Osteocyte (in vitro differentiated cells): ENCODE data around the gene RSPH1. TPM values are rescaled to one million over a fixed set of nuclear protein-coding genes. Genes with fewer than 3 reads are reported as not detected.

ENCODE experiments used
- DNase-seq: peaks from one replicate; pipeline ENCODE4 v3.0.0; 2021; ENCODE audit warnings: mixed read lengths; ENCODE audit not compliant: unreplicated experiment; ENCODE audit errors: extremely low spot score
- H3K27ac Mint-ChIP-seq: one replicate; pipeline ENCODE4 v1.8.0; 2021; ENCODE audit warnings: mild to moderate bottlenecking, mixed read lengths; ENCODE audit not compliant: unreplicated experiment
- H3K27me3 Mint-ChIP-seq: one replicate; pipeline ENCODE4 v1.8.0; 2021; ENCODE audit warnings: mixed read lengths; ENCODE audit not compliant: unreplicated experiment
- H3K36me3 Mint-ChIP-seq: one replicate; pipeline ENCODE4 v1.8.0; 2021; ENCODE audit warnings: mixed read lengths; ENCODE audit not compliant: unreplicated experiment
- H3K4me1 Mint-ChIP-seq: one replicate; pipeline ENCODE4 v1.8.0; 2021; ENCODE audit warnings: mixed read lengths; ENCODE audit not compliant: unreplicated experiment
- H3K4me3 Mint-ChIP-seq: one replicate; pipeline ENCODE4 v1.8.0; 2021; ENCODE audit warnings: mild to moderate bottlenecking, moderate library complexity, mixed read lengths; ENCODE audit not compliant: unreplicated experiment
- H3K9me3 Mint-ChIP-seq: one replicate; pipeline ENCODE4 v1.8.0; 2021; ENCODE audit warnings: mixed read lengths; ENCODE audit not compliant: unreplicated experiment
- CTCF ChIP-seq: fragments of 200-600 bp; sonication (generic); IDR thresholded peaks from 2 replicates; pipeline ENCODE4 v1.5.0; 2021; ENCODE audit warnings: antibody characterized with exemption, mild to moderate bottlenecking, moderate library complexity
- total RNA-seq: library from RNA; stranded (reverse); gene quantifications from 2 replicates; pipeline ENCODE4 v1.2.1, GENCODE V29; 2021

RSPH1 gene
- total RNA-seq, 1 donor from 2014 or later, result 0.19 TPM

GRCh38 chr21:42459082-42459460 is 37.0 kb downstream of the RSPH1 start:
- no peak overlapping the region for H3K27ac Mint-ChIP-seq
- no peak for DNase-seq
- peaks cover 10% of the 10 kb centered on the region for H3K4me1 Mint-ChIP-seq
- H3K36me3 Mint-ChIP-seq, result no peaks in the 10 kb centered on the region
- H3K27me3 Mint-ChIP-seq, result peaks cover 5% of the 10 kb centered on the region
- TF ChIP-seq CTCF, result no peak
- H3K4me3 Mint-ChIP-seq, result no peak overlapping the region
- no peaks in the 10 kb centered on the region for H3K9me3 Mint-ChIP-seq

- TF ChIP-seq CTCF, result no peak
- H3K4me3 Mint-ChIP-seq, result no peak overlapping the region
- no peak overlapping the region for H3K27ac Mint-ChIP-seq
- DNase-seq, result no peak
- peaks cover 16% of the 10 kb centered on the region for H3K4me1 Mint-ChIP-seq
- H3K9me3 Mint-ChIP-seq, result no peaks in the 10 kb centered on the region
- H3K27me3 Mint-ChIP-seq, result peaks cover 5% of the 10 kb centered on the region
- no peaks in the 10 kb centered on the region for H3K36me3 Mint-ChIP-seq
Observed at GRCh38 chr21:42456457-42456856, 39.6 kb downstream of the RSPH1 start.

GRCh38 chr21:42455754-42456440 is 40.1 kb downstream of the RSPH1 start:
- Mint-ChIP-seq H3K27me3 (peaks cover 2% of the 10 kb centered on the region), H3K36me3 (no peaks in the 10 kb centered on the region), H3K4me1 (peaks cover 16% of the 10 kb centered on the region), H3K4me3 (no peak overlapping the region), H3K27ac (no peak overlapping the region), H3K9me3 (no peaks in the 10 kb centered on the region)
- no peak for DNase-seq
- TF ChIP-seq CTCF, result no peak

- no peak overlapping the region for H3K27ac Mint-ChIP-seq
- no peaks in the 10 kb centered on the region for H3K9me3 Mint-ChIP-seq
Observed at GRCh38 chr21:42455196-42455595, 40.8 kb downstream of the RSPH1 start.

GRCh38 chr21:42454786-42455185 is 41.2 kb downstream of the RSPH1 start:
- Mint-ChIP-seq H3K9me3 (no peaks in the 10 kb centered on the region), H3K36me3 (no peaks in the 10 kb centered on the region), H3K27me3 (peaks cover 2% of the 10 kb centered on the region), H3K4me3 (no peak overlapping the region), H3K4me1 (peaks cover 24% of the 10 kb centered on the region), H3K27ac (no peak overlapping the region)
- no peak for DNase-seq
- no peak for TF ChIP-seq CTCF

More at GRCh38 chr21:42455196-42455595, 40.8 kb downstream of the RSPH1 start:
- no peak for DNase-seq
- TF ChIP-seq CTCF, result no peak
- Mint-ChIP-seq H3K36me3 (no peaks in the 10 kb centered on the region), H3K4me3 (no peak overlapping the region), H3K27me3 (peaks cover 2% of the 10 kb centered on the region), H3K4me1 (peaks cover 20% of the 10 kb centered on the region)
